GM21526 (cell line): ENCODE data around the gene ZC3H18.

Source experiments
- ATAC-seq: cut with Tn5 transposase; IDR thresholded peaks from one replicate; pipeline ENCODE4 v1.9.1; 2021; ENCODE audit warnings: moderate library complexity; ENCODE audit not compliant: unreplicated experiment, low FRiP score

ZC3H18 gene

DNA sequence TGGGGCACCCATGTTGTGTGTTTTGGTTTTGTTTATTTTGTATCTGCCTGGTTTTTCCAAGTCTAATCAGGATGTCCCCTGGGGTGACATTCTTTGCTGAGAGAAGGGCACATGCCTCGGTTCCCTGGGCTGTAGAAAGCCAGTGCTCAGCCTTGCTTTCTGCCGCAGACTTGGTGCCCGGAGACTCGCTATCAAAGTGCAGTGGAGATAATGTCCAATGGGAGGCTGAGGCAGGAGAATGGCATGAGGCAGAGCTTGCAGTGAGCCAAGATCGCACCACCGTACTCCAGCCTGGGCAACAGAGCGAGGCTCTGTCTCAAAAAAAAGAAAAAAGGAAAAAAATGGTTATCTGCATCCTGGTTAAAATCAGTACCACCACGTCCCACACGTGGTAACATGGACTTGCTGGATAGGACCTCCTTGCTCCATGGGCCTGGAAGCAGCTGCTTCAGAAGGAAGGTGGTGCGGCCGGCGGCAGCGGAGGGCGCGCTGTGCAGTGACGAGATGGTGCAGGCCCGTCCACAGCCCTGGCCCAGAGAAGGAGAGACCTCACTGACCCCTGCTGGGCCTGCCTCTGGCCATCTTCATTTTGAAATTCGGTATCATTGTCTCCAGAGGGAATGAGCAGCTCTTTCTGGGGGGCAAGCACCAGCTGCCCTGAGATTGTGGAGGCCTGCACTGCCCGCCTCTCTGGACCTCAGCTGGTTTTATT lies 48.9 kb downstream of the ZC3H18 start:
- ATAC-seq: no peak

DNA sequence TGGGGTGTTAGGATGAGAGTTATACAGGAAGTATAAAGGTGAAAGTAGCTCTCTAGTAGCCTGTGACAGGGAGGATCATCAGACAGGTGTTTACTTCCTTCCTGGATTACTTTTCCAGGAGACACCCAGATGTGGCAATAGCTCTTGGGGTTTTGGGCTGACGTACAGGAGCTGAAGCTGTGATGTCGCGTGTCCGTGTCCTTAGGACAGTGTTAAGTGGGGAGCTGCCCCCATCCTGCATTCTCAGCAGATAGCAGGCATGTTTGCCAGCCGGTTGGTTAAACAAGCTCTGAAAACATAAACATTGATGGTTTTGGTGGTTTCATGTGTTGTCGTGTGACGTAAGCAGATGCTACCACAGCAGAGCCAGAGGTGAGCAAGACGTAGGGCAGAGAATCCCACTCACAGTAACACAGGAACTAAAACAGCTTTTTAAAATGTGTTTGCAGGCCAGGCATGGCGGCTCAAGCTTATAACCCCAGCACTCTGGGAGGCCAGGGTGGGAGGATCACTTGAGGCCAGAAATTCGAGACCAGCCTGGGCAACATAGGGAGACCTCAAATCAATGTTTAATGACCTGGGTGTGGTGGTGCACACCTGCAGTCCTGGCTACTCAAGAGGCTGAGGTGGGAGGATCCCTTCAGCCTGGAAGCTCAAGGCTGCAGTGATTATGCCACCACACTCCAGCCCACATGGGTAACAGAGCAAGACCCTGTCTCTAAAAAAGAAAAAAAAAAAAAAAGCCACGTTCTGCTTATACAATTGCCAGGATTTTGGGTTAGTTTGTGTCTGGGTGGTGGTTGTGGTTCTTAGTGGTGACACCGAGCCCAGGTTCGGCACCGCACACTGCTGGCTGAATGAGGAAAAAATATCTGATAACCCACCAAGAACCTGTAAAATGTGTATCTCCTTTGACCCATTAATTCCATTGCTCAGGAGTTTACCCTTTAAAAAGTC lies 49.9 kb downstream of the ZC3H18 start:
- no peak for ATAC-seq

DNA sequence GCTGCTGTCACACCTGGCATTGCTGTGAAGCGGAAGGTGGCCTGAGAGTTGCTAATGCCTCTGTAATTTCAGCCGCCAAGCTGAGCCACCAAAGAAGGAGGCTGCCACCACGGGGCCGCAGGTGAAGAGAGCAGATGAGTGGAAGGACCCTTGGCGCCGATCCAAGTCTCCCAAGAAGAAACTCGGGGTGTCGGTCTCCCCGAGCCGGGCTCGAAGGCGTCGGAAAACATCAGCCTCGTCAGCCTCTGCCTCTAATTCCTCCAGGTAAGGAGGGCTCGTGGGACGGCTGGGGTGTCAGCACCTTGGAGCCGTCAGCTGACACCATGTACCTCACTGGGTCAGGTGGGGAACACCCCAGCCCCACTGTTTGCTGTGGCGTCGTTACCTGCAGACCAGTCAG lies 51.9 kb downstream of the ZC3H18 start:
- no peak for ATAC-seq

DNA sequence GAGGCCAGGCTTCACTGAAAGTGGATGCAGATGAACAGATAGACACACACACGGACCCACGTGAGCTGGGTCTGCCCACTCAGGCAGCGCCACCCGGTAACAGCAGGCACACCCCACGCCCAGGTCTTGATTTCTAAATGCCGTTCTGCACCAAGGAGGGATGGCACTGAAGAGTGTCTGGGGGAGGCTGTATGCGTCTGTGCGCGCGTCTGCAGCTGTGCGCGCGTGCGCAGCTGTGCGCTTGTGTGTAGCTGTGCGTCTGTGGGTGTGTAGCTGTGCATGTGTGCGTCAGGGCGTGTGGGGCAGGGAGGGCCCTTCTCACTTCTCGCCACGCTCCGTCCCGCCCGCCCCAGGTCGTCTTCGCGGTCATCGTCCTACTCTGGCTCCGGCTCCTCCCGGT lies 52.7 kb downstream of the ZC3H18 start:
- no peak for ATAC-seq

DNA sequence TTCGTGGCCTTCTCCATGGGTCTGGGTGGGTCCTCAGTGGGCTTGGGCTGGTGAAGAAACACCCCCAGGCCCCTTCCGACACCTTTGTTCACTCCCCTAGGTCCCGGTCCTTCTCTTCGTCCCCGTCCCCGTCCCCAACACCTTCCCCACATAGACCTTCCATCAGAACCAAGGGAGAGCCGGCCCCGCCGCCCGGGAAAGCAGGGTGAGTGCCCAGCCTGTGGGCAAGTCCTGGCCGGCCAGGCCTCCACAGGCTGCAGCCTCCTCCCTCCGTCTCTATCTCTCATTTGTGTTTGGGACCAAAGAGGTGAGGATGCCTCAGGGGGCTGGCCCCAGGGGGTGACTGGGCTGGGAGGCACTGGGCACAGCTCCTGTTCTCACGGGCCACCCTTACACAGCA lies 53.7 kb downstream of the ZC3H18 start:
- ATAC-seq: no peak

DNA sequence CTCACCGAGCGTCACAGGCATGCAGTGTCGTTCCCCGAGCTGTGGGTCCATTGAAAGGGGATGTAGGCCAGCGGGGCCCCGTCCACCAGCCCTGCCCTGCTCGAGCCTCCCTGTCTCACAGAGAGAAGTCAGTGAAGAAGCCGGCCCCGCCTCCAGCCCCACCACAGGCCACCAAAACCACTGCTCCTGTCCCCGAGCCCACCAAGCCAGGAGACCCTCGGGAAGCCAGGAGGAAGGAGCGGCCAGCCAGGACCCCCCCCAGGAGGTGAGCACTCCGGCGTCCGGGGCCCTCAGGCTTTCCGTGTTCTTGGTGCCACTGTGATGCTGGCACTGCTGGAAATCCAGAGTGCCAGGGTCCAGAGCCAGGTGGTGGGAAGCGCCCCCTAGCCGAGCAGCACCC lies 54.3 kb downstream of the ZC3H18 start:
- ATAC-seq: no peak

DNA sequence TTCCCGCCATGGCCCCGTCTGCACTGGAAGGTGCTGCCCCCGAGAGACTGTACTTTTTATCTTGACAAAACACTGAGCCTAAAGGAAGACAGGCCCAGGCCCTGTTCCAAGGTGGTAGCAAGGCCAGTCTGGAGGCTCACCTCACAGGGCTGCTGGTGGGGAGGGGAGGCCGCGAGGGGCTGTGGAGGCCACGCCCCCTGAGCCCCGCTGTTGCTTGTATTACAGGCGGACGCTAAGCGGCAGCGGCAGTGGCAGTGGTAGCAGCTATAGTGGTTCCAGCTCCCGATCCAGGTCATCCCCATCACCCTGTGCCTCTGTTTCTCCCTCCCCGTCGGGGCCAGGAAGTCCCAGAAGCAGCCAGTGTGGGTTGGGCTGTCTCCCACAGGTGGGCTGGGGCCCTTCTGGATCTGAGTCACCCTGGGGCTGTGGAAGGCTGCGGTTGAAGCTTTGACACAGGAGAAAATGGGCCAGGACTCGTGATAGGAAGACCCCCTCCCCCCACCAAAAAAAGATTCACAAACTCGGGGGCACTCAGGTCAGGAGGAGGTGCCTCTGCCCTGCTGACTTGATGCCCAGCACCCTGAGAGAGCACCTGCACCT lies 54.9 kb downstream of the ZC3H18 start:
- no peak for ATAC-seq

DNA sequence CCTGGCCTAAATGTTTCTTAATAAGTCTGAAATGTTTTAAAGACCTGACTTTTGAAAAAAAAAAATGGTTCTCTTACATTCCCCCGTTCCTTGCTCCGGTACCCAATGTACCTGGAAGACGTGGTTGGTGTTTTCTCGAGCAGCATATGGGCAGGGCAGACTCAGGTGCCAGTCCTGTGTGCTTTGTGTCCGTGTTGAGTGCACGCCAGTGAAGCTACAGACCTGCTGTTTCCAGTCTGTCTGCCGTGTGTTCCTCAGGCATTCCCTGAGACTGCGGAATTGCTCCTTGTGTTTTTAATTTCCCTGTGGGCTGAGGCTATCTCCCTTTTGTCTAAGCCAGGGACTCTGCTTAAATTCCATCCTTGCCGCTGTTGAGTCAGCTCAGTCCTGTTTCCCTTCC lies 56.4 kb downstream of the ZC3H18 start:
- ATAC-seq: no peak

DNA sequence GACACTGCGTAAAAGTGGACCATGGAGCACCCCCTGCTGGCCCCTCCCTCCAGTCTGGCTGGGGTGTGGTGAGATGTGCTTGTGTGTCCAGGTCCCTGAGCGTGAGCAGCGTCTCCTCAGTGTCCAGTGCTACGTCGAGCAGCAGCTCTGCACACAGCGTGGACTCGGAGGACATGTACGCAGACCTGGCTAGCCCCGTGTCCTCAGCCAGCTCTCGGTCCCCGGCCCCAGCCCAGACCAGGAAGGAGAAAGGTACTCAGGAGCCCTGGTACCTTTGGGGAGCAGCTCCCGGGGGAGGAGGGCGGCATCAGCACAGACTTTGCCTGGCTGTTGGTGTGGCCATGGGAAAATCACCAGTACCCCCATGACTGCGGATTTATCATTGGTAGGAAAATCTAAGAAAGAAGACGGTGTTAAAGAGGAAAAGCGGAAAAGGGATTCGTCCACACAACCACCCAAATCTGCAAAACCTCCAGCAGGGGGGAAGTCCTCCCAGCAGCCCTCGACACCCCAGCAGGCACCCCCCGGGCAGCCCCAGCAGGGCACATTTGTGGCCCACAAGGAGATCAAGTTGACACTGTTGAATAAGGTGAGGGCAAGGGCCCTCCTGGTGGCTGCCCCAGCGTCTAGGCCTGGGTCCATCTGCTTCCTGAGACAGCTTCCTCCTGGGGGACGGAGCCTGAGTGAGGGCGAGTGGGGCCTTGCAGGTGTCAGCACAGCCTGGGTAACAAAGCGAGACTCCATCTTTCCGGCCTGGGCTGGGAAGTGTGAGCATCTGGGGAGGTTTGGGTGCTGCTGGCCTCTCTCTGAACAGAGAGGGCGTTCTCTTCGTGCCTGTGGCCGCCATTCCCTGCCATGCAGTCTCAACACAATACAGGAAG lies 57.6 kb downstream of the ZC3H18 start:
- ATAC-seq: no peak

DNA sequence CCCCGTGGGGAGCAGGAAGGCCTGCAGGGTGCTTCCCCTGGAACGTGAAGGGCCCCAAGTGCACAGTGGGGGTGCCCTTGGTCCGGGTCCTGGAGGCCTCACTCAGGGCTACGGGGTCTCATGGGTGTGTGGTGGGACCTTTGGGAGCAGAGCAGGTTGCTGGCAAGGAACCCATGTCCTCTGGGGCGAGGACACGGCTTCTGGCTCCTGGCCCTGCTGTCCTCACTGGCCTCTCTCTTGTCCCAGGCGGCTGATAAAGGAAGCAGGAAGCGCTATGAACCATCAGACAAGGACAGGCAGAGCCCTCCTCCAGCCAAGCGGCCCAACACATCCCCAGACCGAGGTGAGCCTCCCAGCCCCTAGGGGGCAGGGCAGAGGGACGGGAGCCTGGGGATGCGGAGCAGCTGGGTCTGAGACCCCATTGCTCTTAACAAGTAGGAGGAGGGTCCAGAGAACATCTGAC lies 58.3 kb downstream of the ZC3H18 start:
- ATAC-seq: no peak

DNA sequence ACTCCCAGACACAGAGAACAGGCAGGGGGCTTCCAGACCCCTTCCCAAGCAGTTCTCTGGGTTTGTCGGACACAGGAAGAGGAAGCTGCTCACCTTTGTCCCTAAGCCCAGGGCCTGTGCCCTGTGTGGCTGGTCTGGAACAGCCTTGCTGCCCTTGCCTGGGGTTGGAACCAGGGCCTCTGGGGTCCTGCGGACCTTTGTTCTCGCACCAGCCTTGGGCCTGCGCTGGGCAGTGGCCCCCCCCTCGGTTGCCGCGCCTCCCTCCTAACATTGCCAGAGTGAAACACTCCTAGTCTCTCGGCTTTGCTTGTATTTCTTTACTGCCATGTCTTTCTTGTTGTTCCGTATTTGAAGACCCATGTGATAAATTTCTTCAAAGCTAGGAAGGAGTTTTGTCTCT lies 59.6 kb downstream of the ZC3H18 start:
- ATAC-seq: no peak

DNA sequence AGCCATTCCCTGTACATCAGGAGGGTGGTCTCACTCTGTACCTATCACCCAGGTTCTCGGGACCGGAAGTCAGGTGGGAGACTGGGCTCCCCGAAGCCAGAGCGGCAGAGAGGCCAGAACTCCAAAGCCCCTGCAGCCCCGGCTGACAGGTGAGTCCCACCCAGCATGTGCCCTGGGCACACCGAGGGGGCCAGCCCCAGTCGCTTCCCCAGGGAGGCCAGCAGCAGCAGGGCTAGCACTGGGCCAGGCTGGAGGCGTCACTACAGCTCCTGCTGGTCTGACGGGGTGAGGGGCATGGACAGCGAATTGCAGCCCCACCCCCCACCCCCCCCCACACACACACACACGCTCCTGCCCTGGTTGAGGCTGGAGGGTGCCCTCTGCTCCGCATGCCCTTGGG lies 60.2 kb downstream of the ZC3H18 start:
- ATAC-seq: no peak

DNA sequence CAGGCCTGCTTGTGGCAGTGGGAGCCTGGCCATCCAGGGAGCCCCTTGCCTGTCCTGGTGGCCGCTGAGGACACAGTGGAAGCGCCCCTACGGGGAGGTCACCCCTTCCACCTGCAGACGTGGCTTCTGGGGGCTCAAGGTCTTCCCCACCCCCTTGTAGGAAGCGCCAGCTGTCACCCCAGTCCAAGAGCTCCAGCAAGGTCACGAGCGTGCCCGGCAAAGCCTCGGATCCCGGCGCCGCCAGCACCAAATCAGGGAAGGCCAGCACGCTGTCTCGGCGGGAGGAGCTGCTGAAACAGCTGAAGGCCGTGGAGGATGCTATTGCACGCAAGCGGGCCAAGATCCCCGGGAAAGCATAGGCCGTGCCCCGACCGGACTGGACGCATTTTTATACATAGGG lies 60.7 kb downstream of the ZC3H18 start:
- no peak for ATAC-seq

DNA sequence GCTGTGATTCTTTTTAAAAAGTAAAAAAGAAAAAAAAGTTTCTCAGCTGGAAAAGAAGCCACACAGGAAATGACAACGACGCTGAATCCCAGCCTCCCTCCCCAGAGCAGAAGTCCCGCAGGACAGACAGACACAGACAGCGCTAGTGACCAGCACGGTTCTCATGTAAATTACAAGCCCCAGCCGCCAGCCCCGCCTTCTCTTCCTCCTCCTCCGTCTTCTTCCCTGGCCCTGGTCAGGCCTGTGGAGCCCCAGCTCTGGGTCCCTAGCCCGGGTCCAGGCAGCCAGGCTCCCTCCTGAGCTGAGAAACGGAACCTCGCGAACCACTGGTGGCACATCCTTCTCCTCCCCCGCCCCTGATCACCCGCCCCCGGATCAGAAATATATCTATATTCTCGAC lies 61.2 kb downstream of the ZC3H18 start:
- no peak for ATAC-seq

DNA sequence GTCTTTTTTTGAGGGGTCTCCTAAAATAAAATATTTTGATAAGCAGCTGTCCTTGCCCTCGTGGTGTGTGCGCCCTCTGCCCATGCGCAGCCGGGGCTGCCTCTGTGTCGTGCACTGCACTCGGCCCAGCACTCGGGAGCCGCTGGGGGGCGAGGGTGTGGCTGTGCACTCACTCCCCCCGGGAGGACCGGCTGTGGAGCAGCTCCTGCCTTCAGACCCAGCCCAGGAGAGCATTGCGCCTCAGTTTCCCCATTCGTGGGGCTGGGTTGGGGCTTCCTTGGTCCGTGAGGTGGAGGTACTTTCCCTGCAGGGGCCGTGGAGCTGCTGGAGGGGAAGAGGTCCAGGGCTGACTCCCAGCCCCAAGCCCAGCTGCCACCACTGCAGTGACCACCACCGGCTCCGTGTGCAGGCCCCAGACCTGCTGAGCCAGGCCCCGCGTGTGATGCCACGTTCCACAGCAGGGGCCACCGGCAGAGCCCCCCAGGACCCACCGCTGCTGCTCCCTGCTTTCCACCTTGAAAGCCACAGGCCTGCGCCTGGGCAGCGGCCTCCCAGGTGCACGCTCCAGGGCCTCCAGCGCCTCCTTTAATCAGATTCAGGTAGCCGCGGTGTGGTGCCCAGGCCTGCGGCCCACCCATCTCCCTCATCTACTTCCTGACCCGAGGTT lies 61.9 kb downstream of the ZC3H18 start:
- ATAC-seq: no peak

DNA sequence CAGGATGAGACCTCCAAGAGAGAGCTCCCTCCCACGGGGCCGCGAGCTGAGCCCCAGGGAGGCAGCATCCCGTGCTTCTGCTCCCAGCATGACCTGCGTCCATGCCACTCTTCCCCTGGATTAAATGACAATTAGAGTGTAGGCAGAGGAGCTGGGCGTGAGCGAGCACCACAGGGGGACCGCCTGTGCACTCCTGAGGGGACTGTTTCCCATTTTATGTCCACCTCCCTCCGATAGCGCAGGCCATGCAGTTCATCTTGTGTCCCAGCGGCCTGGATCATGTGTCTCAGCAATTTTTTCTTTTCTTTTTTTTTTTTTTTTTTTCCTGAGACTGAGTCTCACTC lies 62.4 kb downstream of the ZC3H18 start:
- ATAC-seq: no peak

DNA sequence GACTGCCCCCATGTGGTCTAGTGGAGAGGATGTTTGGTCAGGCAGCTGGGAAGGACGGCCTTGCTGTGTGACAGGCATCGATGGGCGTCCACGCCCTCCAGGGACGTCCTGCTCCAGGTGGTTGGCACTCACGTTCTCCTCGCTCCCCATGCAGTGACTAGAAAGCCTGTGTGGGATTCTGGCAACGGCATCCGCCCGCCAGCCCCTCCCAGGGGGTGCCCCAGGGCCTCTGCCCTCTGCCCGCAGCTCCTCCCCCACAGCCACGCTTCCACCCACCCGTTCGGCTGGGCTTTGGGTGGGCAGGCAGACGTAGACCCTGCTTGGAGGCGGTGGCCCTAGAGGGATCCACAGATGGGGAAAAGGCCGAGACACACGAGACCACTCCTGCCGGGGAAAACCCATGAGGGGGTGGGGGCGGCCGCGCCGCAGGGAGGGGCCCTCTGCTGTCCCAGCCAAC lies 63.5 kb downstream of the ZC3H18 start:
- ATAC-seq: no peak

DNA sequence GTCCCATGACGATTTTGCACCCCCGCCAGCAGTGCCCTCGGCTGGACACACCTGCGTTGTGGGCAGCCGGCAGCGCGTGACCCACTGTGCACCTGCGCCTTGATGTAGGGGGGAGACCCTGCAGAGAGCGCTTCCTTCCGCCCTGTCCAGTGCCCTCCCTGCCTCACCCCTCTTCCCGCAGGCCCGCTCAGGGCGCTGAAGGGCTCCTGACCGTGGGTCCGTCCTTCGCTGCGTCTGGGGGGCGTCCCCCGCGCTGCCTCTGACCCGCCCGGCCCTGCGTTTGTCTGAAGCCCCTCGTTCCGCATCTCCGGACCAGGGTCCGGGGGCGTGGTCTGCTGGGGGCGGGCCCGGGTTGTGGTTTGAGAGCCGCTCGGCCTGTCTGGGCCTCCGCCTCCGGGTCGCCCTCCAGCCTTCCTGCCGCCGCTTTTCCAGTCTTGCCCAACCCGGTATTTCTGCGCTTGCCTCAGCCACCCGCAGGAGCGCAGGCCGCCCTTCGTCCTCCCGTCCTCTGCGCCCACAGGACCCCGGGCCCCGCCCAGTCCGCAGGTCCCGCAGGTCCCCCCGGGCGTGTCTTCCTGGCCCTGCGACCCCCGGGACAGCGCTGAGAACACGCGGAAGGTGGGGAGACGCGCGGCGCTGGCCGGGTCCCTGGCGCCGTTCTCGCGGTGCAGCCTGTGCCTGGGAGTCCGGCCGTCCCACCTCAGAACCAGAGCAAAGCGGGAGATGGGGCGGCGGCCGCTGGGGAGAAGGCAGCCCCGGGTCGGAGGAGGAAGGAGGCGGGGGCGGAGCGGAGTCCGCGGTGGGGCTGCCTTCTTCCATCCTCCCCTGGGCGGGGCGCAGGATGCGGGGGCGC lies 64.2 kb downstream of the ZC3H18 start:
- ATAC-seq: no peak
